Progenitor cell of endocrine pancreas (in vitro differentiated cells): ENCODE results near the gene KCP. TPM values are rescaled to one million over a fixed set of nuclear protein-coding genes. Genes with fewer than 3 reads are reported as not detected.

Source experiments
- DNase-seq: peaks from one replicate; pipeline ENCODE4 v3.0.0; 2021; ENCODE audit warnings: low spot score; ENCODE audit not compliant: unreplicated experiment
- H3K27ac Mint-ChIP-seq: 2 replicates; pipeline ENCODE4 v1.8.0; 2021; ENCODE audit warnings: mild to moderate bottlenecking, moderate library complexity, mixed read lengths
- H3K27me3 Mint-ChIP-seq: 2 replicates; pipeline ENCODE4 v1.8.0; 2021; ENCODE audit warnings: mixed read lengths
- H3K36me3 Mint-ChIP-seq: 2 replicates; pipeline ENCODE4 v1.8.0; 2022; ENCODE audit warnings: mixed read lengths; ENCODE audit not compliant: insufficient read depth
- H3K4me1 Mint-ChIP-seq: 2 replicates; pipeline ENCODE4 v1.8.0; 2021; ENCODE audit warnings: low read depth, mixed read lengths
- H3K4me3 Mint-ChIP-seq: 2 replicates; pipeline ENCODE4 v1.8.0; 2021; ENCODE audit warnings: low read depth, mild to moderate bottlenecking, moderate library complexity, mixed read lengths
- H3K9me3 Mint-ChIP-seq: 2 replicates; pipeline ENCODE4 v1.8.0; 2021; ENCODE audit warnings: low read depth, mixed read lengths
- CTCF ChIP-seq: fragments of 200-600 bp; sonication (generic); IDR thresholded peaks from one replicate; pipeline ENCODE4 v1.5.0; 2021; ENCODE audit warnings: antibody characterized with exemption, mild to moderate bottlenecking; ENCODE audit not compliant: unreplicated experiment
- total RNA-seq: library from RNA; stranded (reverse); gene quantifications from 2 replicates; pipeline ENCODE4 v1.2.1, GENCODE V29; 2021

The KCP gene
- total RNA-seq, 1 donor from 2014 or later, result 8.5 TPM

- no peaks in the 10 kb centered on the region for H3K36me3 Mint-ChIP-seq
- no peak overlapping the region for H3K27ac Mint-ChIP-seq
- H3K4me3 Mint-ChIP-seq, result no peak overlapping the region
- H3K27me3 Mint-ChIP-seq, result no peaks in the 10 kb centered on the region
- no peak for DNase-seq
- no peaks in the 10 kb centered on the region for H3K4me1 Mint-ChIP-seq
- no peaks in the 10 kb centered on the region for H3K9me3 Mint-ChIP-seq
- TF ChIP-seq CTCF, result no peak
These were observed 32.0 kb downstream of the KCP start for GRCh38 chr7:128878226-128879105.

GRCh38 chr7:128877756-128878120 lies 32.8 kb downstream of the KCP start:
- H3K27ac Mint-ChIP-seq, result no peak overlapping the region
- H3K4me3 Mint-ChIP-seq, result no peak overlapping the region
- H3K36me3 Mint-ChIP-seq, result no peaks in the 10 kb centered on the region
- H3K9me3 Mint-ChIP-seq, result no peaks in the 10 kb centered on the region
- no peaks in the 10 kb centered on the region for H3K4me1 Mint-ChIP-seq
- TF ChIP-seq CTCF, result no peak
- peaks cover 2% of the 10 kb centered on the region for H3K27me3 Mint-ChIP-seq
- DNase-seq, result no peak

DNA sequence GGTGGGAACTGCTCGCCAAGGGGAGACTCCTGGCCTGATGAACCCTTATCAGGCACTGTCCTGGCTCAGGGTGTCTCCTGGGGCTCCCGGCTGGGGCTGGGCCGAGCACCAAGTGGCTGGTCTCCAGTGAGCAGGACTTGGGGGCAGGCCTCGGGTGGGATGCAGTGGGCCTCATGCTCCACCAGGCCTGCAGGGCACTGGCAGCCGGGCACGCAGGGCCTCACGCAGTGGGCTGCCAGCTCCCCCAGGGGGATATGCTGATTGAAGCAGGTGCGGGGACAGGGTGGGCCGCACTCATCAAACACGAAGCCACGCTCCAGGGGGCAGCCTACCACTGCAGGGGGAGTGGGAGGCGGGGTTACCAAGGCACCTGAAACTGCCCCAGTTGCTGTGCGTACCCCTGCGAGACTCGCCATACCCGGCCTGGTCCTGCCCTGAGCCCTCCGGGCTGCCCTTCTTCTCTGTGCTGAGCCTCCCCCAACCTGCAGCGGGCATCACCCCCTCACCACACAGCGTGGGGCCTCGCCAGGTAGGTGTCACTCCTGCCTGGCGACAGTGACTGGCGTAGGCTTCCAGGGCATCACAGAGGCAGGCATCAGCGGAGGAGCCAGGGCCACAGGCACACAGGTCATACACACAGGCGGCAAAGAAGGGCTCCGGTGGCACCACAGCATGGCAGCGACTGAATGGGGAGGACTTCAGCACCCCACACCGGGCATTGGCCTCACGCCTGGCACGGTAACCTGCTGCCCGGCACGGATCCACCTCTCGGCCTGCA lies 33.3 kb downstream of the KCP start:
- Mint-ChIP-seq H3K9me3 (no peaks in the 10 kb centered on the region), H3K4me3 (no peak overlapping the region), H3K27me3 (peaks cover 4% of the 10 kb centered on the region), H3K27ac (no peak overlapping the region), H3K36me3 (no peaks in the 10 kb centered on the region), H3K4me1 (no peaks in the 10 kb centered on the region)
- no peak for DNase-seq
- no peak for TF ChIP-seq CTCF

DNA sequence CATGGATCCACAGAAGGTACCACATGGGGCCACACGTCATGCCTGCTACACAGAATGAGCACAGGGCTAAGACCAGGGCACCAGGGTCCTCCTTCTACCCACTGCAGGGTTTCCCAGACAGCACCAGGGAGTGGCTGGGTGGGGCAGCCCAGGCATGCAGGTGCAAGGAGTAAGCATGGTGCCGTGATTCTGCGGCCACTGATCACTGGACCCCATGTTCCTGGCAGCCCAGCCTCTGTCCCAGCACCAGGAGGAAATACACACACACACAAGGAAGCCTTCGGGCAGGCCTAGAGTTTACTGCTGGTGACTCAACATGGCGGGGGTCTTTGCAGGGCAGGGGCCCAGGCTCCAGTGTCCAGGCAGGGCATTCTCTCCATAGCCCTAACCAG lies 33.9 kb downstream of the KCP start:
- no peak for DNase-seq
- Mint-ChIP-seq H3K4me3 (no peak overlapping the region), H3K36me3 (no peaks in the 10 kb centered on the region), H3K4me1 (no peaks in the 10 kb centered on the region), H3K27me3 (peaks cover 9% of the 10 kb centered on the region), H3K9me3 (no peaks in the 10 kb centered on the region), H3K27ac (no peak overlapping the region)
- TF ChIP-seq CTCF, result no peak

DNA sequence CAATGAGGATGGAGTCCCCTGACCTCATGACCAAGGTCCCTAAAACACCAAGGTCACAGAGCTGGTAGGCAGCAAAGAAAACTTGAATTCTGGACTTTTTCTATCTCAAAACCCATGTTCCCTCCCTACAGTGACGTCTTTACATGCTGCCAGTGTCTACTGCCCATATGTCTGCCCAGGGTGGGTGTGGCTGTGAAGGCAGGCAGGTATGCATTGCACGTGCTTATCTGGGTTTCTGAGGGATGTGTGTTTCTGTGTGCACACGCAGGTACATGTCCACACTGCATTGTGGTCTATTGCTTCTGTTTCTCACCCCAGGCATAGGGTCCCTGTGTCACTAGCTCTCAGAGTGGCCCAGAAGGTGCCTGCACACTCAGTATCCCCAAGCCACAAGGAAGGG lies 34.4 kb downstream of the KCP start:
- H3K9me3 Mint-ChIP-seq, result no peaks in the 10 kb centered on the region
- H3K4me3 Mint-ChIP-seq, result no peak overlapping the region
- H3K4me1 Mint-ChIP-seq, result no peaks in the 10 kb centered on the region
- H3K36me3 Mint-ChIP-seq, result no peaks in the 10 kb centered on the region
- H3K27me3 Mint-ChIP-seq, result peaks cover 14% of the 10 kb centered on the region
- no peak for TF ChIP-seq CTCF
- no peak for DNase-seq
- H3K27ac Mint-ChIP-seq, result no peak overlapping the region
